ENCODE data around the gene TNFSF8. TPM values are rescaled to one million over a fixed set of nuclear protein-coding genes. Genes with fewer than 3 reads are reported as not detected.
A peak's percentile ranks its signal among the peaks of the same experiment; 100 is the strongest.

The TNFSF8 gene
- total RNA-seq, 2 donors from 2014 or later: 0.32 to 2.4 TPM

DNA sequence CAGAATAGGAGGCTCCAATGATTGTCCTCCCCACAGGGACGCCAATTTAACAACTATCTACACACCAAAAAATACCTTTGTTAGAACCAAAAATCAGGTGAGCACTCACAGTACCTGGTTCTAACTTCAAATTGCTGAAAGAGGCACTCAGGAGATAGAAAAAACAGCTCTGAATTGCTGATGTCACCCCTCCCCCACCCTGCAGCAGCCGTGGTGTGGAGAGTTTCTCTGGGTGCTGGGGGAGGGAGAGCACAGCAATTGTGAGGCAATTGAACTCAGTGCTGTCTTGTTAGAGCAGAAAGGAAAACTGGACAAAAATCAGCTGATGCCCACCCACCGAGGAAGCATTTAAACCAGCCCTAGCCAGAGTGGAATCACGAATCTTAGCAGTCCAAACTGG is 41.8 kb downstream of the TNFSF8 start:
- no peaks in the 10 kb centered on the region for H3K9me3 ChIP-seq
- no peak for DNase-seq (ENCODE audit: low spot score)
- intact Hi-C loops (cut with DNase I): no loop called here
- H3K4me1 ChIP-seq (replicated peaks): no peaks in the 10 kb centered on the region
- no peak overlapping the region for H3K4me3 ChIP-seq
- no peaks in the 10 kb centered on the region for H3K36me3 ChIP-seq
- no peak overlapping the region for H3K27ac ChIP-seq
- no peaks in the 10 kb centered on the region for H3K27me3 ChIP-seq (replicated peaks; ENCODE audit: insufficient read depth)
- TF ChIP-seq POLR2AphosphoS5 (IDR thresholded peaks at IDR 0.05): no peak
- TF ChIP-seq POLR2A (IDR thresholded peaks at IDR 0.05): no peak
- TF ChIP-seq, protein P1, sequence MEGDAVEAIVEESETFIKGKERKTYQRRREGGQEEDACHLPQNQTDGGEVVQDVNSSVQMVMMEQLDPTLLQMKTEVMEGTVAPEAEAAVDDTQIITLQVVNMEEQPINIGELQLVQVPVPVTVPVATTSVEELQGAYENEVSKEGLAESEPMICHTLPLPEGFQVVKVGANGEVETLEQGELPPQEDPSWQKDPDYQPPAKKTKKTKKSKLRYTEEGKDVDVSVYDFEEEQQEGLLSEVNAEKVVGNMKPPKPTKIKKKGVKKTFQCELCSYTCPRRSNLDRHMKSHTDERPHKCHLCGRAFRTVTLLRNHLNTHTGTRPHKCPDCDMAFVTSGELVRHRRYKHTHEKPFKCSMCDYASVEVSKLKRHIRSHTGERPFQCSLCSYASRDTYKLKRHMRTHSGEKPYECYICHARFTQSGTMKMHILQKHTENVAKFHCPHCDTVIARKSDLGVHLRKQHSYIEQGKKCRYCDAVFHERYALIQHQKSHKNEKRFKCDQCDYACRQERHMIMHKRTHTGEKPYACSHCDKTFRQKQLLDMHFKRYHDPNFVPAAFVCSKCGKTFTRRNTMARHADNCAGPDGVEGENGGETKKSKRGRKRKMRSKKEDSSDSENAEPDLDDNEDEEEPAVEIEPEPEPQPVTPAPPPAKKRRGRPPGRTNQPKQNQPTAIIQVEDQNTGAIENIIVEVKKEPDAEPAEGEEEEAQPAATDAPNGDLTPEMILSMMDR (IDR thresholded peaks at IDR 0.05): no peak
- 64% methylated on average over 4 of the region's 4 CpGs for WGBS

DNA sequence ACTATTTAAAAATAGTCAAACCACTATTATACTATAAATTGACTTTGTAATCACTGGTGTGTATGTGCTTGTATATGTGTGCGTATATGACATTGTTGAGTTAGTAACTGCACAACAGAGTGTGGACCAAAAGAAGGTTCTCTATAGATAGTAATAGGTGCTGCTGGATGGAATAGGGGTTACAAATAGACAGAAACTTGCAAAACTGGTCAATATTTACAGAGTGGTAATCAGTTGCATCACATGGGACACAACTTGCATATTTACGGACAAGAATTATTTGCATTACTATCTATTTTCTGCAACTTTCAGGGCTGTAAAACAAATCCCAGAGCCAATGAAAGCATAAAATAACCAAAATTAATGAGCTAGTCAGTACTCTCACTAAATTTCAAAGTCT is 42.4 kb downstream of the TNFSF8 start:
- no peak for TF ChIP-seq POLR2A (IDR thresholded peaks at IDR 0.05)
- TF ChIP-seq, protein P1 (IDR thresholded peaks at IDR 0.05): no peak
- no peak for TF ChIP-seq POLR2AphosphoS5 (IDR thresholded peaks at IDR 0.05)
- WGBS: 90% methylated on average over 2 of the region's 2 CpGs
- Histone ChIP-seq H3K4me3 (no peak overlapping the region), H3K36me3 (no peaks in the 10 kb centered on the region), H3K4me1 (replicated peaks) (no peaks in the 10 kb centered on the region), H3K27me3 (replicated peaks; ENCODE audit: insufficient read depth) (no peaks in the 10 kb centered on the region), H3K27ac (no peak overlapping the region), H3K9me3 (no peaks in the 10 kb centered on the region)
- intact Hi-C loops (cut with DNase I): no loop called here
- DNase-seq (ENCODE audit: low spot score): no peak

DNA sequence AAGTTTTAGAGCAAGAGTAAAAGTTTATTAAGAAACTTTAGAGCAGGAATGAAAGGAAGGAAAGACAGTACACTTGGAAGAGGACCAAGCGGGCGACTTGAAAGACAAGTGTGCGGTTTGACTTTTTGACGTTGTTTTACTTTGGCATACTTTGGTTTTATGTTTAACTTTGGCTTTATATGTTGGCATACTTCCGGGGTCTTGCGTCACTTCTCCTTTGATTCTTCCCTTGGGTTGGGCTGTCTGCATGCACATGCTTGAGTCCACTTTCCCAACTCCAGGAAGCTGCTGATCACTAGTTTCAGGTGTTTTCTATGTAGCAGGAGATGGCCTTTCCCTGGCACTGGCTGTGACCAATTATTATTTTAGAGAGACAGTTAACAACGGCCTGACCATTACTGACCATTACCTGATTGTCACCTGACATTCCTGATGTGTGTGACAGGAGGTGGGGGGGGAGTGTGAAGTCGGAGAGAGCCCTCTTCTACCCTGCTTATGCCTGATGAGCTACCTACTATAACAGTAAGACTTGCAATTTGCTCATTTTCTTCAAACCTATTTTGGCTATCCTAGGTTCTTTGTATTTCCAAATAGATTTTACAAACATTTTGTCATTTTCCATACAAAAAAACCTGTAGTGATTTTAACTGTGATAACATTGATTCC is 45.5 kb downstream of the TNFSF8 start:
- TF ChIP-seq, protein P1 (IDR thresholded peaks at IDR 0.05): no peak
- TF ChIP-seq POLR2AphosphoS5 (IDR thresholded peaks at IDR 0.05): peak; percentile 89
- no peaks in the 10 kb centered on the region for H3K4me1 ChIP-seq (replicated peaks)
- no peaks in the 10 kb centered on the region for H3K27me3 ChIP-seq (replicated peaks; ENCODE audit: insufficient read depth)
- intact Hi-C loops (cut with DNase I): no loop called here
- H3K4me3 ChIP-seq: no peak overlapping the region
- peak overlapping the region; percentile 54 to 61 for H3K27ac ChIP-seq
- 37% methylated on average over 8 of the region's 8 CpGs for WGBS
- H3K9me3 ChIP-seq: no peaks in the 10 kb centered on the region
- no peaks in the 10 kb centered on the region for H3K36me3 ChIP-seq
- DNase-seq (ENCODE audit: low spot score): peak; percentile 94

DNA sequence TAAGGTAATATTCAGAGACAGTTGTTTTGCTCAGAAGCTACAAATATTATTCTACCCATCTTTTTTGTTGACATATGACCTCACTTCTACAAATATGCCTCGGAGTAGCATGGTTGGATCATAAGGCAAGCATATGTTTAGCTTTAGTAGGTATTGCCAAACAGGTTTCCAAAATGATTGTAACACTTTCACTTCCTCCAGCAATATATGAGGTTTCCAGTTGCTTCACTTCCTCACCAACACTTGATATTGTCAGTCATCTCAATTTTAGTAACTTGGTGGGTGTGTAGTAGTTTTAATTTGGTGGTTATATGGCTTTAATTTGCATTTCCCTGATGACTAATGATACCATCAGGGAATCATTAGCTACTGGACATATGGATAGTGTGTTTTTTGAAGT is 46.7 kb downstream of the TNFSF8 start:
- Histone ChIP-seq H3K9me3 (no peaks in the 10 kb centered on the region), H3K4me1 (replicated peaks) (no peaks in the 10 kb centered on the region), H3K27me3 (replicated peaks; ENCODE audit: insufficient read depth) (no peaks in the 10 kb centered on the region), H3K36me3 (no peaks in the 10 kb centered on the region), H3K27ac (no peak overlapping the region), H3K4me3 (no peak overlapping the region)
- TF ChIP-seq, protein P1 (IDR thresholded peaks at IDR 0.05): no peak
- no peak for TF ChIP-seq POLR2AphosphoS5 (IDR thresholded peaks at IDR 0.05)
- TF ChIP-seq POLR2A (IDR thresholded peaks at IDR 0.05): no peak
- intact Hi-C loops (cut with DNase I): no loop called here
- DNase-seq (ENCODE audit: low spot score): no peak
- 33% methylated on average over 1 of the region's 1 CpG for WGBS

DNA sequence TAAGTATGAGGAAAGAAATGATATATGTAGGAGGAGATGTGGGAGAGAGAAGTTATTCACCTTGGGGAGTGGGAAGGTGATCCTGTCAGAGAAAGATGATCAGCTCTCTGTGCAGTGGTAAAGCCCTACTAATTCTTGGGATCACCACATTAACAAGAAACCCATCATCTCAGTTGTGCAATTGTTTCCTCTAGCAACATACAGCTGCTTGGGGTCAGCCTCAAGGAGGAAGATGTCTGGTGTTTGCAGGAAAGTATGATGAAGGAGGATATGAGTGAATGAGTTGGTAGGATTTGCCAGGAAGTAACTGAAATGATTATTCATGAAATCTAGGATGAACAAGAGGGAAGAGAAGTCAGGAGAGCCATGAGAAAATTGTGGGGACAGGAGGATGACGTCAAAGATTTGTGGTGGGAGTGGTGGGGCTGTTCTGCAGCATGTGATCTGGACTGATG is 50.1 kb downstream of the TNFSF8 start:
- H3K36me3 ChIP-seq: no peaks in the 10 kb centered on the region
- no peaks in the 10 kb centered on the region for H3K27me3 ChIP-seq (replicated peaks; ENCODE audit: insufficient read depth)
- no peaks in the 10 kb centered on the region for H3K4me1 ChIP-seq (replicated peaks)
- no peak for DNase-seq (ENCODE audit: low spot score)
- TF ChIP-seq, protein P1 (IDR thresholded peaks at IDR 0.05): no peak
- no peak for TF ChIP-seq POLR2AphosphoS5 (IDR thresholded peaks at IDR 0.05)
- H3K9me3 ChIP-seq: no peaks in the 10 kb centered on the region
- WGBS: 83% methylated on average over 1 of the region's 1 CpG
- intact Hi-C loops (cut with DNase I): no loop called here
- no peak overlapping the region for H3K27ac ChIP-seq
- no peak overlapping the region for H3K4me3 ChIP-seq

Measured in prostate gland (tissue), 2 donors.